Neural cell (in vitro differentiated cells): Measurements from ENCODE around the gene PGP. TPM values are rescaled to one million over a fixed set of nuclear protein-coding genes. Genes with fewer than 3 reads are reported as not detected.

Source experiments
- H2AFZ ChIP-seq: fragments of 200-600, 300-800 bp; sonication (generic), shearing (Covaris generic); 2 replicates; pipeline ENCODE4 v1.6.0; 2014; ENCODE audit warnings: low read depth, mild to moderate bottlenecking, antibody characterized with exemption, low read length, moderate library complexity
- H3F3A ChIP-seq: fragments of 200-600 bp; shearing (Covaris generic); 2 replicates; pipeline ENCODE4 v1.6.1; 2016; ENCODE audit warnings: mild to moderate bottlenecking, moderate library complexity, mixed read lengths, antibody characterized with exemption, low read length; ENCODE audit not compliant: insufficient read depth, poor library complexity, severe bottlenecking
- H3K27ac ChIP-seq: fragments of 200-600, 300-800 bp; sonication (generic), shearing (Covaris generic); 2 replicates; pipeline ENCODE4 v1.5.1; 2014; ENCODE audit warnings: mild to moderate bottlenecking, low read length, moderate library complexity
- H3K27me3 ChIP-seq: fragments of 300-800, 200-600 bp; sonication (generic), shearing (Covaris generic); 2 replicates; pipeline ENCODE4 v1.6.0; 2014; ENCODE audit warnings: mild to moderate bottlenecking, low read depth, low read length, moderate library complexity; ENCODE audit not compliant: insufficient read depth
- H3K36me3 ChIP-seq: fragments of 300-800, 200-600 bp; sonication (generic), shearing (Covaris generic); 2 replicates; pipeline ENCODE4 v1.5.1; 2014; ENCODE audit warnings: mild to moderate bottlenecking, antibody characterized with exemption, low read length, moderate library complexity; ENCODE audit not compliant: insufficient read depth
- H3K4me2 ChIP-seq: fragments of 300-800, 200-600 bp; sonication (generic), shearing (Covaris generic); 2 replicates; pipeline ENCODE4 v1.6.0; 2014; ENCODE audit warnings: mild to moderate bottlenecking, low read length
- H3K4me3 ChIP-seq: fragments of 300-800, 200-600 bp; sonication (generic), shearing (Covaris generic); 2 replicates; pipeline ENCODE4 v1.5.1; 2014; ENCODE audit warnings: mild to moderate bottlenecking, low read length, moderate library complexity
- H3K79me2 ChIP-seq: fragments of 200-600 bp; shearing (Covaris generic); replicated peaks from 2 replicates; pipeline ENCODE4 v1.6.0; 2014; ENCODE audit warnings: mild to moderate bottlenecking, low read length, moderate library complexity; ENCODE audit not compliant: insufficient read depth
- H3K9ac ChIP-seq: fragments of 300-800, 200-600 bp; sonication (generic), shearing (Covaris generic); 2 replicates; pipeline ENCODE4 v1.6.1; 2016; ENCODE audit warnings: mild to moderate bottlenecking, low read length, mixed read lengths
- H3K9me2 ChIP-seq: fragments of 200-600 bp; shearing (Covaris generic); 2 replicates; pipeline ENCODE4 v1.6.1; 2016; ENCODE audit warnings: mild to moderate bottlenecking, low read length, mixed read lengths; ENCODE audit not compliant: insufficient read depth
- H3K9me3 ChIP-seq: fragments of 200-600, 300-800 bp; sonication (generic), shearing (Covaris generic); 2 replicates; pipeline ENCODE4 v1.6.1; 2016; ENCODE audit warnings: mild to moderate bottlenecking, mixed run types, low read length, moderate library complexity, mixed read lengths
- H4K20me1 ChIP-seq: fragments of 200-600 bp; shearing (Covaris generic); 2 replicates; pipeline ENCODE4 v1.6.1; 2016; ENCODE audit warnings: mild to moderate bottlenecking, mixed run types; ENCODE audit not compliant: insufficient read depth
- CTCF ChIP-seq: fragments of 450-650 bp; IDR thresholded peaks from 2 replicates; pipeline ENCODE4 v1.5.1; 2014; ENCODE audit warnings: antibody characterized with exemption, mild to moderate bottlenecking, moderate library complexity; ENCODE audit not compliant: poor library complexity, severe bottlenecking
- EP300 ChIP-seq: fragments of 450-650 bp; conservative IDR thresholded peaks from 2 replicates; pipeline ENCODE4 v1.6.1; 2014; ENCODE audit warnings: antibody characterized with exemption, mild to moderate bottlenecking, moderate library complexity; ENCODE audit not compliant: poor library complexity, severe bottlenecking
- EZH2 ChIP-seq: fragments of 200-600, 300-800 bp; shearing (Covaris generic), sonication (generic); IDR thresholded peaks from 2 replicates; pipeline ENCODE4 v1.6.1; 2014; ENCODE audit warnings: antibody characterized with exemption, low read length, borderline replicate concordance, mild to moderate bottlenecking; ENCODE audit not compliant: insufficient read depth, poor library complexity, severe bottlenecking
- MXI1 ChIP-seq: fragments of 450-650 bp; conservative IDR thresholded peaks from 2 replicates; pipeline ENCODE4 v1.6.1; 2014; ENCODE audit warnings: antibody characterized with exemption, mild to moderate bottlenecking; ENCODE audit not compliant: poor library complexity, severe bottlenecking
- POLR2AphosphoS5 ChIP-seq: IDR thresholded peaks from 2 replicates; pipeline ENCODE4 v1.6.1; 2012
- RAD21 ChIP-seq: fragments of 450-650 bp; conservative IDR thresholded peaks from 2 replicates; pipeline ENCODE4 v1.6.1; 2014; ENCODE audit warnings: antibody characterized with exemption, mild to moderate bottlenecking, moderate library complexity
- REST ChIP-seq: IDR thresholded peaks from 2 replicates; pipeline ENCODE4 v1.6.1; 2012; ENCODE audit warnings: borderline replicate concordance
- SMC3 ChIP-seq: fragments of 450-650 bp; conservative IDR thresholded peaks from 2 replicates; pipeline ENCODE4 v1.6.1; 2014; ENCODE audit warnings: antibody characterized with exemption, mild to moderate bottlenecking, moderate library complexity; ENCODE audit not compliant: poor library complexity
- TAF1 ChIP-seq: IDR thresholded peaks from 2 replicates; pipeline ENCODE4 v1.6.1; 2012; ENCODE audit warnings: low read depth
- polyA plus RNA-seq: library from polyadenylated mRNA; depleted of rRNA; stranded (reverse); fragments of >200 nt; gene quantifications from 2 replicates; pipeline ENCODE4 v1.2.3, GENCODE V29; 2014

PGP gene
- polyA plus RNA-seq, 1 donor from 2014 or later, result 44.1 TPM

GRCh38 chr16:2257726-2258125 is 43.1 kb upstream of the PGP start:
- Histone ChIP-seq H3K27me3 (no peaks in the 10 kb centered on the region), H3F3A (no peaks in the 10 kb centered on the region), H3K9me3 (no peaks in the 10 kb centered on the region), H3K79me2 (no peaks in the 10 kb centered on the region), H3K4me2 (no peak overlapping the region), H4K20me1 (no peaks in the 10 kb centered on the region), H3K27ac (no peak overlapping the region), H3K9ac (no peak overlapping the region), H3K36me3 (peaks cover 9% of the 10 kb centered on the region), H2AFZ (no peak overlapping the region), H3K9me2 (no peaks in the 10 kb centered on the region), H3K4me3 (no peak overlapping the region)
- TF ChIP-seq POLR2AphosphoS5 (no peak), TAF1 (no peak), EP300 (no peak), MXI1 (no peak), REST (no peak), RAD21 (no peak), SMC3 (no peak), CTCF (no peak), EZH2 (no peak)

- H3K36me3 ChIP-seq, result peaks cover 9% of the 10 kb centered on the region
- H3K9ac ChIP-seq, result no peak overlapping the region
- H4K20me1 ChIP-seq, result no peaks in the 10 kb centered on the region
- no peak overlapping the region for H3K4me2 ChIP-seq
- no peak overlapping the region for H3K27ac ChIP-seq
- no peaks in the 10 kb centered on the region for H3K79me2 ChIP-seq
- H3K4me3 ChIP-seq, result no peak overlapping the region
- TF ChIP-seq SMC3 (no peak), RAD21 (no peak), POLR2AphosphoS5 (no peak), EP300 (no peak)
- no peak overlapping the region for H2AFZ ChIP-seq
- no peaks in the 10 kb centered on the region for H3K9me2 ChIP-seq
- H3F3A ChIP-seq, result no peaks in the 10 kb centered on the region
- H3K9me3 ChIP-seq, result no peaks in the 10 kb centered on the region
- H3K27me3 ChIP-seq, result no peaks in the 10 kb centered on the region
Observed at GRCh38 chr16:2256531-2257140, 42.0 kb upstream of the PGP start.
